GM12873 (cell line): ENCODE data around the gene P4HB.

Source experiments
- TF ChIP-seq, protein P1 (sequence below): IDR thresholded peaks from 2 replicates; pipeline ENCODE4 v1.5.1; 2012; ENCODE audit warnings: low read depth, mild to moderate bottlenecking, moderate library complexity, low read length, control low read depth; ENCODE audit not compliant: insufficient read depth; ENCODE audit errors: missing control alignments

P4HB gene

DNA sequence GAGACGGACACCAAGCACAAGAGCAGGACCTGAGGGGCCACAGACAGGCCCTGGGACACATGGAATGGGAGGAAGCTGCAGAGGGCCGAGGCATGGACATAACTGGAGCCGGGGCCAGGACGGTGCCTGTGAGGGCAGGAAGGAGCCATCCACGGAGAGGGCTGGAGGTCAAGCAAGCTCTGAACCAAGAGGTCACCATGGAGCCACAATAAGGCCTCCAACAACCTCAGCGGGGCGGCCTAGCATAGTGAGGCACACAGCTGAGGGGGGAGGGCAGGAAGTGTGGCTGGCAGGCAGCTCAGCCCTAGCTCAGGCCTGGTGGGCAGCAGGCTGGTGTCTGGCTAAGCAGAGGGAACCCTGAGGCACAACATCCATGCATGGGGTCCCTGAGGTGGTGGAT lies 31.7 kb downstream of the P4HB start:
- TF ChIP-seq, protein P1, sequence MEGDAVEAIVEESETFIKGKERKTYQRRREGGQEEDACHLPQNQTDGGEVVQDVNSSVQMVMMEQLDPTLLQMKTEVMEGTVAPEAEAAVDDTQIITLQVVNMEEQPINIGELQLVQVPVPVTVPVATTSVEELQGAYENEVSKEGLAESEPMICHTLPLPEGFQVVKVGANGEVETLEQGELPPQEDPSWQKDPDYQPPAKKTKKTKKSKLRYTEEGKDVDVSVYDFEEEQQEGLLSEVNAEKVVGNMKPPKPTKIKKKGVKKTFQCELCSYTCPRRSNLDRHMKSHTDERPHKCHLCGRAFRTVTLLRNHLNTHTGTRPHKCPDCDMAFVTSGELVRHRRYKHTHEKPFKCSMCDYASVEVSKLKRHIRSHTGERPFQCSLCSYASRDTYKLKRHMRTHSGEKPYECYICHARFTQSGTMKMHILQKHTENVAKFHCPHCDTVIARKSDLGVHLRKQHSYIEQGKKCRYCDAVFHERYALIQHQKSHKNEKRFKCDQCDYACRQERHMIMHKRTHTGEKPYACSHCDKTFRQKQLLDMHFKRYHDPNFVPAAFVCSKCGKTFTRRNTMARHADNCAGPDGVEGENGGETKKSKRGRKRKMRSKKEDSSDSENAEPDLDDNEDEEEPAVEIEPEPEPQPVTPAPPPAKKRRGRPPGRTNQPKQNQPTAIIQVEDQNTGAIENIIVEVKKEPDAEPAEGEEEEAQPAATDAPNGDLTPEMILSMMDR: no peak

DNA sequence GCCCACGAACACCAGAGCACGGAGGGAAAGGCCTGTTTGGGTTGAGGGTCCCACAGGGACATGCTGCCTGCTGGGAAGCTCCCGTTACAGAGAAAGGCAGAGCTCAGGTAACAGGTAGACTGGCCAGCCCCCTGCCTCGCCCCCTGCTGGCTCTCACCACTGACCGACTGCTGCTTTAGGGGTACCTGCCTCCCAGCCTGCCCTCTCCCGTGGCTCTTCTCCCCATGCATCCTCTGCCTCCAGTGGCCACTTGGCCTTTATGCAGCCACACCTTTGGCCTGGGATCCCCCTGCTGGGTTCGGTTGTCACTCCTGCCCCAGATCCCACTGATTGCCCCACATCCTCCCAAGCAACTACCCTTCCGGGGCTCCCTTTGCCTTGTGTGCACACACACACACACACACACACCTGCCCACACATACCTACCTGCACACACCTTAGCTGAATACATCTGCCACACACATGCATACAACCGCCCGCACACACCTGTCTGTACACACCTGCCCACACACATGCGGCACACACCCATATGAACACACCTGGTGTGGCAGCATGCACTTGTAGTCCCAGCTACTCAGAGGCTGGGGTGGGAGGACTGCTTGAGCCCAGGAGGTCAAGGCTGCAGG lies 34.4 kb downstream of the P4HB start:
- TF ChIP-seq, protein P1: peak; percentile 28

- TF ChIP-seq, protein P1: no peak
These were observed 35.7 kb downstream of the P4HB start for GRCh38 chr17:81824595-81824994.

GRCh38 chr17:81823820-81824550 lies 36.4 kb downstream of the P4HB start:
- TF ChIP-seq, protein P1: no peak

DNA sequence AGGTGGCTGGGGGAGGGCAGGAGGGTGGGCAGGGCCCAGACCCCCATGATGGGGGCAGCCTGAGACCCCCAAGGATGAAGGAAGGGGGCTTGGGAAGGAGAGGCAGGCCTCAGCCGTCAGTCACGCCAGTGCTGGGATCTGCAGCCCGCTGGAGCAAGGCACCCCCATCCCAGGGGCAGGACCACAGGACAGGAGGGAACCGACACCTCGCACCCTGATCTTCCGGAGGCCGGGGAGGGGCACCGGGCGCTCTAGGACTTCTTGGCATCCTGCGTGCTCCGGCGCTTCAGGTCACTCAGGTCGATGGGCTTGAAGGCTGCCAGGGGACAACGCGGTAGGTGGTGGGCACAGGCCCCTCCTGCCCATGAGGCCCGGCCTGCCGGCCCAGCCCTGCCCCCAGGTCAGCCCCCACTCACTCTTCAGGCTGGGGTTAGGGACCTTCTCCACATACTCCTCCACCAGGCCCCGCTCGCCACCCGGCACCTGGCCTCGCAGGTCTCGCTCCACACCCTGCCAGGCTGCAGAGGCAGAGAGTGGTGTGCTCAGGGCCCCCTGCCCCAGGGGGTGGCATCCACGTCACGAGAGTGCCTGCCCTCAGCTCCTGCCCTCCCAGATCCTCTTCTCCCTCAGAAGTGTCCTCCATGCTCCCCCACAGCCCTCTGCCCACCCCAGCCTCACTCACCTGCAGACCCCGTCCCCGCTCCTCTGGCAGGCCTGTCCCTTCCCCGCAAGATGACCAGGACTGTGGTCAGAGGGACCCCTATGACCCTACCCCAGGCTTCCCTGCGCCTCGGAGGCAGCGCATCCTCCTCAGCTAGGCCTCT lies 37.1 kb downstream of the P4HB start:
- TF ChIP-seq, protein P1: no peak

DNA sequence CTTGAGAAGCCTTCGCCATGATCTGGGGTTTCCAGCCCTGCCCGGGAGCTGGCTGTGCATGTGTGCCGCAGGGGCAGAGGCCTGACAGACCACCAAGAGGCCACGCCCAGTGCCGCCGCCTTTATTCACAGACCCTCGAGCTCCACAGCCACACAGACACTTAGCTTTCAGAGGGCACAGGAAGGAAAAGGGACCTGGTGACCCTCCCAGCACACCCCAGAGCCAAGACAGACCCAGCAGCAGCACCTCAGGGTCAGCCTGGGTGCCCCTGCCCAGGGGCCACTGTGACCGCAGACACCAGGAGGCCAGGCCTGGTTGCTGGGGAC lies 38.1 kb downstream of the P4HB start:
- TF ChIP-seq, protein P1: no peak
